Hepatic stellate cell (primary cell): Measurements from ENCODE around the gene LTBP3.

Source experiments
- DNase-seq: peaks from one replicate; pipeline ENCODE4 v3.0.0; 2011; ENCODE audit warnings: low spot score

The LTBP3 gene

GRCh38 chr11:65558002-65558929 is at the start of gene LTBP3:
LTBP3 (minus strand) TSS chr11:65558359; CDS start chr11:65557959, 400 bp downstream.
- DNase-seq = peak; percentile 93

- DNase-seq = peak; percentile 99
Observed at GRCh38 chr11:65606876-65607613, 48.9 kb upstream of the LTBP3 start.

- no peak for DNase-seq
Observed at GRCh38 chr11:65604258-65604657, 46.1 kb upstream of the LTBP3 start.

GRCh38 chr11:65599955-65600246 is 41.7 kb upstream of the LTBP3 start:
- no peak for DNase-seq

- no peak for DNase-seq
Observed at GRCh38 chr11:65599216-65599954, 41.2 kb upstream of the LTBP3 start.

- DNase-seq = no peak
Observed at GRCh38 chr11:65598258-65598699, 40.1 kb upstream of the LTBP3 start.

- no peak for DNase-seq
Observed at GRCh38 chr11:65596520-65596919, 38.4 kb upstream of the LTBP3 start.

GRCh38 chr11:65595543-65596281 is 37.6 kb upstream of the LTBP3 start, which contains the start of gene KCNK7:
KCNK7 (minus strand) TSS chr11:65595800; CDS start chr11:65595772, 28 bp downstream.
- DNase-seq = no peak

GRCh38 chr11:65595131-65595530 is 37.0 kb upstream of the LTBP3 start:
- DNase-seq = no peak

- DNase-seq = no peak
Observed at GRCh38 chr11:65593518-65594414, 35.6 kb upstream of the LTBP3 start.

GRCh38 chr11:65592858-65593517 is 34.8 kb upstream of the LTBP3 start:
- DNase-seq = no peak

GRCh38 chr11:65591939-65592857 is 34.0 kb upstream of the LTBP3 start:
- no peak for DNase-seq

GRCh38 chr11:65590240-65590738 is 32.1 kb upstream of the LTBP3 start:
- no peak for DNase-seq

- no peak for DNase-seq
Observed at GRCh38 chr11:65589444-65590239, 31.5 kb upstream of the LTBP3 start.

- DNase-seq = peak; percentile 72
Observed at GRCh38 chr11:65588199-65589054, 30.3 kb upstream of the LTBP3 start.

- peak; percentile 75 for DNase-seq
Observed at GRCh38 chr11:65586676-65587075, 28.5 kb upstream of the LTBP3 start.

GRCh38 chr11:65586247-65586630 is 28.1 kb upstream of the LTBP3 start:
- no peak for DNase-seq
